ENCODE data around the gene TSPAN18. TPM values are rescaled to one million over a fixed set of nuclear protein-coding genes. Genes with fewer than 3 reads are reported as not detected.

Gene TSPAN18
- total RNA-seq, 1 experiment from 2014 or later: 18.3 TPM

DNA sequence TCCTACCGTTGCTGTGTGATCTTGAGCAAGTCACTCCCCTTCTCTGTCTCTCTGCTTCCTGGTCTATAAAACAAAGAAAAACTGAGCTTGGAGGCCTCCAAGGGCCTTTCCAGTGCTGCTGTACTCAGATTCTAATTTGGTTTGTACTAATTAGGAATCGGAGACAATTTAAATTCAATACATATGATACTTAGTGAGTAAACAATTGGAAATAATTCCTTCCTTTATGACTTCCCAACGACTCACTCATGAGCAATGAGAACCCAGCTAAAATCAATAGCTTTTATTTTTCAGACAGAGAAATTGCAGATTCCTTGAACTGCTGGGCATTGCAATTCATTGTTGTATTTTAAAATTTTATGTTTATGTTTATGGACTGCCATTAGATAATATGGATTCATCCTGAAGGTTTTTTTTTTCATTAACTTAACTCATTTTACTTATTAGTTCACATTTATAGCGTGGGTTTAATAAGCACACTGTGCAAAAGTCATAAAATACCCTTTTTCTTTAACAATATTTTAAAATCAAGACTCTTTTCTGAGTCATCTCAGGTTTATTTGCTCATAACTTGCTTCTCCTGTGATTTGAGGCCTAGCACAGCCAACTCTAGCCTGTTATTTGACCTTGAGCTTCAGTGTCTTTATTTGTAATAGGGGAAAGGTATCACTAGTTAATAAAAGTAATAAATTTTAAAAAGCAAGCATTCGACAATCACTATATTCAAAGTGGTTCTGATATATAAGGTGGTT, 128.2 kb downstream of the TSPAN18 start:
- DNase-seq (ENCODE audit: low read depth, low spot score) (no peak), ATAC-seq (no peak)
- ChIA-PET CTCF (no interaction called here), RAD21 (ENCODE audit: low non-redundant PET in 1 of 2, low total read pairs in 2 of 2, uncharacterized antibody in 2 of 2, unreplicated experiment in 2 of 2) (no interaction called here), POLR2A (no interaction called here)
- Histone ChIP-seq H3K4me1 (ENCODE audit: control insufficient read depth in 1 of 2, insufficient read depth in 2 of 2, low read length in 2 of 2) (peaks cover 0 to 18% of the 10 kb centered on the region in 2 experiments), H2AFZ (ENCODE audit: low read depth, low read length, poor library complexity, severe bottlenecking) (no peak overlapping the region), H3K36me3 (ENCODE audit: control insufficient read depth in 1 of 2, insufficient read depth in 2 of 2, low read length in 2 of 2) (no peaks in the 10 kb centered on the region), H3K9me3 (ENCODE audit: control insufficient read depth in 1 of 2, insufficient read depth in 1 of 2, low read depth in 1 of 2, low read length in 2 of 2) (no peaks in the 10 kb centered on the region), H3K27me3 (ENCODE audit: insufficient read depth, low read length) (no peaks in the 10 kb centered on the region), H3K27ac (ENCODE audit: low read depth, low read length) (no peak overlapping the region), H3K4me2 (ENCODE audit: low read length) (peak overlapping the region; percentile 17; the same call in 1 of the 2 replicates), H3K79me2 (ENCODE audit: insufficient read depth, low read length) (no peaks in the 10 kb centered on the region), H3K4me3 (replicated peaks in 1 of 2; ENCODE audit: low read depth in 1 of 2, low read length in 2 of 2) (no peak overlapping the region), H4K20me1 (ENCODE audit: insufficient read depth) (no peaks in the 10 kb centered on the region), H3K9ac (ENCODE audit: low read length) (no peak overlapping the region), H3K9me2 (ENCODE audit: insufficient read depth) (no peaks in the 10 kb centered on the region)
- peak; percentile 42 for TF ChIP-seq FOSL1 (IDR thresholded peaks at IDR 0.05; ENCODE audit: low read depth)
- no peak for TF ChIP-seq ZNF274 (IDR thresholded peaks at IDR 0.05; ENCODE audit: low read depth, low read length)
- intact Hi-C loops (cut with micrococcal nuclease): no loop called here
- no TSS peak for BruUV-seq (replicated peaks)

GRCh38 chr11:44855493-44855849, 128.7 kb downstream of the TSPAN18 start:
- no peaks in the 10 kb centered on the region for H3K9me2 ChIP-seq (ENCODE audit: insufficient read depth)
- no peak overlapping the region for H2AFZ ChIP-seq (ENCODE audit: low read depth, low read length, poor library complexity, severe bottlenecking)
- no peaks in the 10 kb centered on the region for H3K9me3 ChIP-seq (ENCODE audit: control insufficient read depth in 1 of 2, insufficient read depth in 1 of 2, low read depth in 1 of 2, low read length in 2 of 2)
- DNase-seq (ENCODE audit: low read depth, low spot score) (no peak), ATAC-seq (no peak)
- H3K36me3 ChIP-seq (ENCODE audit: control insufficient read depth in 1 of 2, insufficient read depth in 2 of 2, low read length in 2 of 2): no peaks in the 10 kb centered on the region
- H3K4me2 ChIP-seq (ENCODE audit: low read length): peak overlapping the region; percentile 17; the same call in 1 of the 2 replicates
- H3K79me2 ChIP-seq (ENCODE audit: insufficient read depth, low read length): no peaks in the 10 kb centered on the region
- TF ChIP-seq ELF1 (IDR thresholded peaks at IDR 0.05; ENCODE audit: borderline replicate concordance, low read depth) (no peak), FOSL1 (IDR thresholded peaks at IDR 0.05; ENCODE audit: low read depth) (no peak), ZFX (IDR thresholded peaks at IDR 0.05) (no peak), TCF7L2 (IDR thresholded peaks at IDR 0.05; ENCODE audit: borderline replicate concordance, extremely low read depth, insufficient read depth, insufficient read length) (no peak), EZH2phosphoT487 (IDR thresholded peaks at IDR 0.05; ENCODE audit: borderline replicate concordance) (no peak), POLR2AphosphoS5 (IDR thresholded peaks at IDR 0.05; ENCODE audit: low read depth, low read length) (no peak), POLR2A (IDR thresholded peaks at IDR 0.05; ENCODE audit: borderline replicate concordance, extremely low read depth, insufficient read depth, insufficient read length) (no peak), SRF (IDR thresholded peaks at IDR 0.05; ENCODE audit: low read depth) (no peak), SP1 (IDR thresholded peaks at IDR 0.05; ENCODE audit: low read depth) (no peak), RAD21 (IDR thresholded peaks at IDR 0.05; ENCODE audit: low read depth) (no peak), EGR1 (IDR thresholded peaks at IDR 0.05; ENCODE audit: low read depth) (no peak), YY1 (IDR thresholded peaks at IDR 0.05; ENCODE audit: extremely low read depth, insufficient replicate concordance, low read depth, low read length) (no peak), SIN3A (IDR thresholded peaks at IDR 0.05; ENCODE audit: low read depth) (no peak), ATF3 (IDR thresholded peaks at IDR 0.05) (no peak), CEBPB (IDR thresholded peaks at IDR 0.05; ENCODE audit: low read depth) (no peak), JUND (IDR thresholded peaks at IDR 0.05) (no peak)
- TF ChIP-seq, protein P1, sequence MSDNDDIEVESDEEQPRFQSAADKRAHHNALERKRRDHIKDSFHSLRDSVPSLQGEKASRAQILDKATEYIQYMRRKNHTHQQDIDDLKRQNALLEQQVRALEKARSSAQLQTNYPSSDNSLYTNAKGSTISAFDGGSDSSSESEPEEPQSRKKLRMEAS (IDR thresholded peaks at IDR 0.05): no peak
- TF ChIP-seq, protein P2, sequence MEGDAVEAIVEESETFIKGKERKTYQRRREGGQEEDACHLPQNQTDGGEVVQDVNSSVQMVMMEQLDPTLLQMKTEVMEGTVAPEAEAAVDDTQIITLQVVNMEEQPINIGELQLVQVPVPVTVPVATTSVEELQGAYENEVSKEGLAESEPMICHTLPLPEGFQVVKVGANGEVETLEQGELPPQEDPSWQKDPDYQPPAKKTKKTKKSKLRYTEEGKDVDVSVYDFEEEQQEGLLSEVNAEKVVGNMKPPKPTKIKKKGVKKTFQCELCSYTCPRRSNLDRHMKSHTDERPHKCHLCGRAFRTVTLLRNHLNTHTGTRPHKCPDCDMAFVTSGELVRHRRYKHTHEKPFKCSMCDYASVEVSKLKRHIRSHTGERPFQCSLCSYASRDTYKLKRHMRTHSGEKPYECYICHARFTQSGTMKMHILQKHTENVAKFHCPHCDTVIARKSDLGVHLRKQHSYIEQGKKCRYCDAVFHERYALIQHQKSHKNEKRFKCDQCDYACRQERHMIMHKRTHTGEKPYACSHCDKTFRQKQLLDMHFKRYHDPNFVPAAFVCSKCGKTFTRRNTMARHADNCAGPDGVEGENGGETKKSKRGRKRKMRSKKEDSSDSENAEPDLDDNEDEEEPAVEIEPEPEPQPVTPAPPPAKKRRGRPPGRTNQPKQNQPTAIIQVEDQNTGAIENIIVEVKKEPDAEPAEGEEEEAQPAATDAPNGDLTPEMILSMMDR (IDR thresholded peaks at IDR 0.05 in 2 of 3, conservative IDR thresholded peaks at IDR 0.05 in 1 of 3; ENCODE audit: borderline replicate concordance in 1 of 3, insufficient read depth in 1 of 3, low read depth in 2 of 3, low read length in 2 of 3): no peak
- RAD21 ChIA-PET (ENCODE audit: low non-redundant PET in 1 of 2, low total read pairs in 2 of 2, uncharacterized antibody in 2 of 2, unreplicated experiment in 2 of 2): no interaction called here
- no peak overlapping the region for H3K27ac ChIP-seq (ENCODE audit: low read depth, low read length)
- BruUV-seq (replicated peaks): no TSS peak
- peaks cover 0 to 18% of the 10 kb centered on the region in 2 experiments for H3K4me1 ChIP-seq (ENCODE audit: control insufficient read depth in 1 of 2, insufficient read depth in 2 of 2, low read length in 2 of 2)
- intact Hi-C loops (cut with micrococcal nuclease): no loop called here
- no peak overlapping the region for H3K9ac ChIP-seq (ENCODE audit: low read length)
- H4K20me1 ChIP-seq (ENCODE audit: insufficient read depth): no peaks in the 10 kb centered on the region
- H3K27me3 ChIP-seq (ENCODE audit: insufficient read depth, low read length): no peaks in the 10 kb centered on the region
- CTCF ChIA-PET: no interaction called here
- no peak overlapping the region for H3K4me3 ChIP-seq (replicated peaks in 1 of 2; ENCODE audit: low read depth in 1 of 2, low read length in 2 of 2)
- POLR2A ChIA-PET: no interaction called here

Measured in HCT116 (cell line).